DMS 273 (cell line): ENCODE measurements around the gene DIP2C.

Experiments
- DNase-seq: peaks from one replicate; lab custom pipeline; 2025; ENCODE audit not compliant: unreplicated experiment; lab: John Stamatoyannopoulos, UW

The DIP2C gene

DNA sequence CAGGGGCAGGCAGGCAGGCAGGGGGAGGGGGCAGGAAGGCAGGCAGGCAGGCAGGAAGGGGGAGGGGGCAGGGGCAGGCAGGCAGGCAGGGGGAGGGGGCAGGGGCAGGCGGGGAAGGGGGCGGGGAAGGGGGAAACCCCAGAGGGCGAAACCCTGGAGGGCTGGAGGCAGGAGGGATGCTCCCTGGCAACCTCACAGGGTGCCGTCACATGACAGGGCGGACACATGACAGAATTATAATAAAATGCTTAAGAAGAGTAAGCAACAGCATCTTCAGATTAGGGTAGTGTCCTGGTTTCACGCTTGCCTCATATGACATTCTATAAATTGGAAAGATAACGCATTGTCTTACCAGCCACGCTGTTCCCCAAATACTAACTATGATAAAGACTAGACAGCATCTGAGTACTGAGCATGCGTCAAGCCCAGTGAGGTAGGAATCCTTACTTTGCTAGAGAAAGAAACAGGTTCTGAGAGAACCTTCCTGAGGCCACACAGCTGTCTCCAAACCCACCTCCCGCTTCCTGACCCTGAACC, 131.6 kb downstream of the DIP2C start:
- DNase-seq = peak; percentile 18

DNA sequence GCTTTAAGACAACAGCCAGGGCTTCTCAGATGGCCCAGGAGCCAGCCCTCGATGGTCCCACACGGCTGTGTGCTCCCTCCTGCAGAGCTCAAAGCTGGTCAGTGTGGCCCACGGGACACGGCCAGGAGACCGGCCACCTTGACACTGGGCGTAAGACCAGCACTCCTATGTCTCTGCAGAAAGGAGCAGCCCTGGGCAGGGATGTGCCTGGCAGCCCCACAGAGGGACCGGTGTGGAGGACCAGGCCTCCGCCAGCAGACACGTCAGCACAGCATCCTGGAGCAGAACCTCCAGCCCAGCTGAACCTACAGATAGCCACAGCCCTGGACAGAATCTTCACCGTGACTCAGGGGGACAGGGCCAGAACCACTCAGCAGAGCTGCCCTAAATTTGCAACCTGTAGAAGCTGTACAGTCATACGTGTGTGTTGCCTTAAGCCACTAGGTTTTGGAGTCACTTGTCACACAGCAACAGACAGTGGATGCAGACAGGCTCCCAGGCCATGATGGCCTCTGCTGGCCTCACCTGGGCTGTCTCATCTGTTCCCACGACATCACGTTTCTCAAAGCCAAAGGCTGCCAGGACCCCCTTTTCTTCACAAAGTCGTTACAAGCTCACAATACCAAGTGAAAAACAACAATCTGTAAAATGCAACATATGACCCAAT, 132.4 kb downstream of the DIP2C start:
- DNase-seq = no peak

GRCh38 chr10:555682-556350, 133.7 kb downstream of the DIP2C start:
- no peak for DNase-seq

DNA sequence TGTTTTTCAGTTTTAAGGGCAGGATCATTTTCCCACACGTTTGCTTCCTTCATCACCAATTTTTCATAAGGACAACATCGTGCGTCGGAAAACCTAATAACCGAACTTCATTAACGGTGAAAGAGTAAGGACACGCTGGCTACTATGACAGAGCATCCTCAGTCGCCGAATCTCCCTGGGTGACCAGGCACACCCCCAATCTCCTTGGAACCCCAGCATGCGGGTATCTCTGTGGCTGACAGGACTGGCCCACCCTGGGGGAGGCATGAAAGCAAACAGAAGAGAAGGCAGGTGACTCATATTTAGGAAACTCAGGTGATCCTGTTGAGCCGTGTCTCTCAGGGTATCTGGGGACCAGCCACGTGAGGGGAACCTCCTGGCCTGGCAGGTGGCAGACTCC, 134.2 kb downstream of the DIP2C start:
- DNase-seq = no peak

- no peak for DNase-seq
Measured at GRCh38 chr10:554182-554848, 135.2 kb downstream of the DIP2C start.

GRCh38 chr10:553233-553632, 136.2 kb downstream of the DIP2C start:
- no peak for DNase-seq

- DNase-seq = no peak
Measured at GRCh38 chr10:552679-553078, 136.8 kb downstream of the DIP2C start.

DNA sequence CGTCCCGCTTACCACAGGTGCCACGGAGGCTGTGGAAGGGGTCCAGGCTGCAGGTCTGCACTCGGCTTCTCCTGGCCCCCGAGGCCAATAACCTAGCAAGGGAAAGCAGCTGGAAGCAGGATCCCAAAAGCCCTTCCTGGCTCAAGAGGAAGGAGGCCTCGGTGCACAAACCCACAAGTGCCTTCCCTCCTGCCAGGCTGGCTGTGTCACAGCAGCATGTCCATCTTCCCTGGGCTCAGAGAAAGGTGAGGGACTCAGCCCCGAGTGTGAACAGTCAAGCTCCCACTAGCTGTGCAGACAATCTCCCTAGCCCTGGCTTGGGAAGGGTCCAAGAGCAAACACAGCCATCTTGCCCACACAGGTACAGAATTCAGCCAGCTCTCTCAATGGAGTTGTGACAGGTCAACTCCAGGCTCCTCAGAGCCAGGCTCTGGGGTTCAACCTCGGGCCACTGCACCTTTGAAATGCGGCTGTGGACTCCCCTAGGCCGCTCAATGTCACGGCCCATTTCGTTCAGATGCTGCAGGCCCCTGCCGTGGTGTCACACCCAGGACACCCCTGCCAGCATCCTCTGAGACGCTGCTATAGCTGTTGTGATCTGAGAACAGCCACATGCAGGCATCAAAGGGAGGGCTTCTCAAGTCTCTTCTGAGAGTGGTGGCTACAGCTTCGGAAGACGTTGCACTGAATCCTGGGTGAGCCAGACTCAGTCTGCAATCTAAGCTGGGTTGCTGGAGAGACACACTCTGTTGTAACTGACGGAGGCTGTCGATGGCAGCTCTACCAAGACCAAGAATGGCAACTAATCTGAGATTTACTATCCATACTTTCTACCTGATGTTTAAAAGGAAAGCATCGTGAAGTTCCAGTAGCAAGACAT, 137.9 kb downstream of the DIP2C start:
- no peak for DNase-seq

- no peak for DNase-seq
Measured at GRCh38 chr10:550665-551372, 138.6 kb downstream of the DIP2C start.

GRCh38 chr10:549391-549790, 140.1 kb downstream of the DIP2C start:
- DNase-seq = no peak

DNA sequence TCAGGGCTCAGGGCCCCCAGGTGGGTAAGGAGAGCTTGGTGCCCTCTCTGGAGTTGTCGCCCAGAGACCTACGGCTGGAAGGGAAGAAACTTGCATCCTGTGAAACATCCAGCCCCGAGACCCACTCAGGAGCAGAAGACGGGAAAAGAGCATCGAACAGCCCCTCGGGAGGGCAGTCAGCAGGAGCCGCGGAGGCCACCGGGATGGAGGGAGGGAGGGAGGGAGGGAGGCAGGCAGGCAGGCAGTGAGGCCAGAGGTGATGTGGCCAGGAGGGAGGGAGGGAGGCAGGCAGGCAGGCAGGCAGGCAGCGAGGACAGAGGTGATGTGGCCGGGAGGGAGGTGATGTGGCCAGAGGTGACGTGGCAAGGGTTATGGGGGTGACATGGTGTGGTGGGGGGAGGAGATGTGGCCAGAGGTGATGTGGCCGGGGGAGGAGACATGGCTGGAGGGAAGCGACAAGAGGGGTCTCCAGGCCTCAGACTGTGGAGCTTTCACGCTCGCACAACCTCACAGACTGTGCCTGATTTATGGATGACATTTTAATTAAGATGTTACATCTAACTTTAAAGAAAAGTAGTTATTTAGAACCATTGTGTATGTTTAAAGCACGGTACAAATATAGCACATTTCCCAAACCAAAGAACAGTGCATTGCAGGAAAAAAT, 141.1 kb downstream of the DIP2C start:
- no peak for DNase-seq

DNA sequence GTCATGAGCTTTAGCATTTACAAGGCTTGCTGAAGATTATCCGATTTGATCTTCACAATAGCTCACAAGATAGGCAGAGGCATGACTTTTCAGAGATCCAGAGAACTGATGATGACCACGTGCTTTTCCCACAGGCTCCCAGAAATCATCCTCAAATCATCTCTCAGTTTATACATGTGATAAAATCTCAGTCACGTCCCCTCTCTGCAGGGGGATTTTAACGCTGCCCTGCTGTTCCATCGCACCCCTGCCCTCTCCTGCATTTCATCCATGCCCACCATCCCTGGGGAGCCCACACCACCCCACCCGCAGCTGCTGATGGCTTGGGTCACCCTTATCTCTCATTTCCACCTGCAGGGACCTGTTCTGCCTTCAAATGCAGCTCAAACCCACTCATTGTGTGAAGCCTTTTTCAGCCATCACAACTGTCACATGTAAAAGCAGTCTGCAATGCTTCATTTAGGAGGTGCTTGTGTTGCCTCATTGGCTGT, 141.8 kb downstream of the DIP2C start:
- no peak for DNase-seq

- DNase-seq = no peak
Measured at GRCh38 chr10:546971-547590, 142.4 kb downstream of the DIP2C start.

DNA sequence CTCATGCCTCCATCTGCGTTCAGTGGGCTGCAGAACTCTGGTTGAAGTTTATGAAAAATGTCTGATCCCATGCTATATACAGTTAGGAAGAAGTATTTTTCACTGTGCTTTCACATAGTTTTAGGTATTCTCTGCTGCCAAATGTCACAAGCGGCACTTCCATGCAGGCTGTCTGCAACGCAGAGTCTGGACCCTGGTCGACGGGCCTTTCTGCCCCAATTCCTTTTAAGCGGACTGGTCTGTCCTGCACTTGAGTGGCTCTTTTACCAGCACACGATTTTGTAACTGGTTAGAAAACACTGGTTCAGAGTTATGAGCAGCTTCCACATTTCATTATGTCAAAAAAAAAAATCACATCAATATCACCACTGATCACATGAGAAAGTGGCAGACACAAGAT, 143.0 kb downstream of the DIP2C start:
- DNase-seq = no peak

DNA sequence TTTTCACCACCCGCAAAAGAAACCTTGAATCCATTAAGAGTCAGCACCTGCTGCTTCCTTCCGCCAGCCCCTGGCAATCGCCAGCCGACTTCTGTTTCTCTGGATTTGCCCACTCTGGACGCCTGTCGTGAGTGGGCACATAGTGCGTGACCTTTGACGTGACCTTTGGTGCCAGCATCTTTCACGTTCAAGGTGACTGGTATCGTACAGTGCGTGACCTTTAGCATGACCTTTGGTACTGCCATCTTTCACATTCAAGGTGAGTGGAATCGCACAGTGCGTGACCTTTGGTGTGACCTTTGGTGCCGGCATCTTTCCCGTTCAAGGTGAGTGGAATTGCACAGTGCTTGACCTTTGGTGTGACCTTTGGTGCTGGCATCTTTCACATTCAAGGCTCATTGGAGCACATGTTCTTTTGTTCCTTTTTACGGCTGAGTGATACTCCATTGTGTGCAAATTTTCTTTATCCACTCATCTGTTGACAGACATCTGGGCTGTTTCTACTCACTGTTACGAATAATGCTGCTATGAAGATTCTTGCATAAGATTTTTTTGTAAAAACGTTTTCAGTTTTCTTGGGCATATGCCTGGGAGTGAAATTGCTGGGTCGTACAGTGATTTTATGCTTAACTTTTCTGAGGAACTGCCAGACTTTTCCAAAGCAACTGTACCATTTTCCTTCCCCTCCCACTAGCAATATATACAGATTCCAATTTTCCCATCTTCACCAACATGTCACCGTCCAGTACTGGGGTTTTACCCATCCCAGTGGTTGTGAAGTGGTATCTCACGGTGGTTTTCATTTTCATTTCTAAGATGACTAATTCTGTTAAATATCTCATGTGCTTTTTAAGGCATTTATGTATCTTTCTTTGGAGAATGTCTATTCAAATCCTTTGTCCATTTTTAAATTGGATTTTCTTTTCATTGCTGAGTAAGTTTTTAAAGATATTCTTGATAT, 145.3 kb downstream of the DIP2C start:
- DNase-seq = no peak

- DNase-seq = peak; percentile 22
Measured at GRCh38 chr10:543131-543530, 146.3 kb downstream of the DIP2C start.

GRCh38 chr10:541750-542371, 147.6 kb downstream of the DIP2C start:
- DNase-seq = peak; percentile 38

DNA sequence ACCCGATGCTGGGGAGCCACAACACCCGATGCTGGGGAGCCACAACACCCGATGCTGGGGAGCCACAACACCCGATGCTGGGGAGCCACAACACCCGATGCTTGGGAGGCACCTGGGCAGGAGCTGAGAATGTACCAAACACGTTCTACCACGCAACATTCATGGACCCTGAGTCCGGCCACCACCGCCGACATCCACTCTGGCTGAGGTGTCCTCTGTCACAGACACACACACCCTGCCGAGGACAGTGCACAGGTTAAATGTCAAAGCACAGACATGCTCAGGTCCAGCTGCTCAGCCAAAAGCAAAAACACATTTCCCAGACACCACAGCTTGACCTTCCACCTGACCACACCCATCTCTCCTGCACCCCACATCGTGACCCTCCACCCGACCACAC, 148.4 kb downstream of the DIP2C start:
- DNase-seq = no peak
